GM19463 (cell line): ENCODE data around the gene DNAJC2.
"Not testable (repeated sequence)": the region's sequence is repeated elsewhere in the genome, so short reads cannot be mapped to it uniquely, and the experiment has no call there.

Experiments used
- ATAC-seq: cut with Tn5 transposase; IDR thresholded peaks from one replicate; pipeline ENCODE4 v1.9.1; 2021; ENCODE audit warnings: mild to moderate bottlenecking, moderate library complexity; ENCODE audit not compliant: unreplicated experiment

The DNAJC2 gene

DNA sequence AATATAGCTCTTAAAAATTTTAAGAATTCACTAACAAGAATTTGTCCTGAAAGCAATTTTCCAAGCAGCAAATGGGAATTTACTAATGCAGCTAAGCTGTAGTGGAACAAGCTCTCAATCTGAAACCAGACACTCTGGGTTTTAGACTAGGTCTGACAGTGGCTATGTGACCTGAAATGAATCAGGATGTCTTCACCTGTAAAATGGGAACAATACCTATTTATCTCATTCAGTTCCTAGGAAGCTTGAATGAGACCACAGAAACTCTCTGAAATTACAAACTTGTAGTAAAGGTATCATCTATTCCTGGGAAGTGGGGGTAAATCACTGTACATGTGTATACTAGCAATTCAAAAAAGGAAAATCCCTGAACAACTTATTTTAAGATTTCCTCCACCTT is 1.2 kb downstream of the DNAJC2 start:
- no peak for ATAC-seq

DNA sequence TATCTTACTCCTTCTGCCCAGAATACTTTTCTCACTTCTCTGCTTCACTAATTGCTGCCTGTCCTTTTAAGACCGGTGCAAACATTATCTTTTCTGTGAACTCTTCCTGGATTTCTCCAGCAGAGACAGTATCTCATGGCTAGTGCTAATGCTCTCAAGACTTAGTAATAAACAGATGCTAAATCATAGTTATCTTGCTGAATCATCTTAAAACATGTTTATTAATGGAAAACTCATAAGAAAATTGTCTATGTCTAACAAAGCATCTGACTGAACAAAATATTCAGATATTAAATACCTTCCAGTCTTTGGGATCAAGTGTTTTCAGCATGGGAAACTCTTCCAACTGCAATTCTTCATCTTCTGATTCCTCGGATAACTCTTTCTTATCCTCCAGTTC is 3.1 kb downstream of the DNAJC2 start:
- ATAC-seq = no peak

DNA sequence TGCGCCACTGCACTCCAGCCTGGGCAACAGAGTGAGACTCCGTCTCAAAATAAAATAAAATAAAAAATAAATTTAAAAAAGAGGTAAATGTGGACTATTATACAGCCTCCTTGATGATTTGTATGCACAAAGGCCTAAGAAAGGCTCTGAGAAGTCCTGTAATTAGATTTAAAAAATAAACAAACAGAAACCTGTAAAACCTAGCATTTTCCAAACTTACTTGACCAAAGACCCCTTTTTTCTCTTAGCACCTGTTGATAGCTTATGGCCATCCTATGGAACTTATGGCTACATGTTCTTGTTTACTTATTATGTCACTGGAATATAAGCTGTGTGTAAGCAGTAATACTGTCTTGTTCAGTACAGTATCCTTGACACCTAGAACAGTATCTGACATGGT is 5.7 kb downstream of the DNAJC2 start:
- no peak for ATAC-seq

DNA sequence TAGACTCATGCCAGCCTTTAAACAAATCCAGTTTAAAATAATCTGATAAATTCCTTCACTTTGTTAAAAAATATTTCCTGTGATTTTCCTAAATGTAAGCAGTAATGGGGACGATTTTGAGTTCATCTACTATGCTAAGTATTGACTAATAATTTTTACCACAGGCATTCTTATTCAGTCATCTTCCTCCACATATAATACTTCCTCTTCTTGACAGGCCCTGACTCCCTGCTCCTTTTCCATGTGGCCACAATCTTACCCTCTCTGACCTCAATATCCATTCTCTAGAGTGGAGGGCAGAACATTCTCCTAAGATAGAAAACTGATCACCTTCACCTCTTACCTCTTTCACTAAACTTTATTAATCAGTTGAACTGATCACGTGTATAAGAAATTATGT is 7.8 kb downstream of the DNAJC2 start:
- no peak for ATAC-seq

DNA sequence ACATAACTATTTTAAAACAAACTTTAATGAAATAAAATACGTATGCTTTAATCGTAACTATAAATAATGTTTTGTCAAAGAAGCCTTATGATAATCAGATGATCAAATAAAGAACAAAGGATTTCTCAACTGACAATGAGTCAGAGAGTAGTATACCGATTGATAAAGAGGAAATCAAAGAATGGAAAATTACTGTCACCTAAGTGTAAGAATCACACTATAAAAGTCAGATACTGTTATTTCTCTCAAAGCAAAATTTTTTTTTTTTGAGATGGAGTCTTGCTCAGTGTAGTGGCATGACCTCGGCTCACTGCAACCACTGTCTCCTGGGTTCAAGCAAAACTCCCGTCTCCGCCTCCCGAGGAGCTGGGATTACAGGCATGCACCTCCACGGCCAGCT is 18.8 kb downstream of the DNAJC2 start:
- no peak for ATAC-seq

DNA sequence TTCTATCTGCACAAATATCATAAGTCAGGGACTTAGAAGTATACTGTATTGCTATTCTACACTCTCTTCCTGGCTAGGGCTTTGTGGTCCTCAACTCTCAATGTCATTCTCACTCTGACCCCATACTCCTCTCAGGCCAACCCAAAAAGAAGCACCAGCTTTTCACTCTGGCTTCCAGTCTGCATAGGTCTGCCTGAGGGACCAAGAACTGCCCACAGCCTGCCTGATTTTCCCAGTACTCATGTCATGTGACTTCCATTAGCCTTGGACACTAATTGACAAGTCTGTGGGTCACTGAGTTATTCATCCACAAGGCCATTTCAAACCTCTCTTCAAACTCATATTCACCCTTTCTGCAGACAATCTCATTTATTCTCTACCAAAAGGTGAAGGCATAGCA is 27.6 kb downstream of the DNAJC2 start:
- ATAC-seq = no peak

DNA sequence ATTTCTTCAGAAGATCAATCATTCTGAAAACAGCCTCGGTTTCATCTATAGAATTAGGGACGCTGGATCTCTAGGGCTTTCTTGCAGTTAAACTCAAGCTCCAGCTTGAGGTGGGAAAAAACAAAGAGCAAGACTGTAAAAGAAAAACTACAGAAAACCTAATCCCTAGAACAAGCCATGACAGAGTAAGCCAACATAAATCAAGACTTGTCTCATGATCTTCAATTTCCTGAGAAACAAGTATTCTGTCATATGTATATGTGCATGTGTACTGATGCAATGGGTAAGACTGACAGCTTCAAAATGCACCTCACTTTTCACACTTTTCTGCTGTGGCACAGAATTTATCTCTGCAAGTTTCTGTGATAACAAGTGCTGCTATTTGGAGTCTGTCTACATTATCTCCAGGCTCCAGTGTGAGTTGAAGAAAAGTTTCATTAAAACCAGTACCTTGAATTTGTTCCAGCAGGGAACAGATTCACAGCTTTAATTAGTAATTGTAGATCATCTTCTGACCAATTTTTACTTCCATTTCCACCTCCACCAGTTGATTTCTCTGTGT is 28.1 kb downstream of the DNAJC2 start:
- ATAC-seq = no peak

DNA sequence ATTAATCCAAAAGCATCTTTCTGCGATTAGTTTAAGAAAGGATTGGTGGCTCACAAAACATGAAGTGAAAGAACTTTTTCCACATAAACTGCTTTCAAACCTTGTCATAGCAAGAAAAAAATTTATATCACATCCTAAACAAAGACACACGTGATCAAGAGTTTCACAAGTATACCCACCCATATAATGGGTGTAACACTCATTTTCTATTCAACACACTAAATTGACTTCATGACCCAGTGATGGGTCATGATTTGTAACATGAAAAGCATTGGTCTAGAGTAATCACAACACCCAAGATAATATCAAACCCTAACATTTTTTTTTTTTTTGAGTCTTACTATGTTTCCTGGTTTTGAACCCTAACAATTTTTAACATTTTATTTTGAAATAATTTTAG is 29.7 kb downstream of the DNAJC2 start:
- ATAC-seq = no peak

DNA sequence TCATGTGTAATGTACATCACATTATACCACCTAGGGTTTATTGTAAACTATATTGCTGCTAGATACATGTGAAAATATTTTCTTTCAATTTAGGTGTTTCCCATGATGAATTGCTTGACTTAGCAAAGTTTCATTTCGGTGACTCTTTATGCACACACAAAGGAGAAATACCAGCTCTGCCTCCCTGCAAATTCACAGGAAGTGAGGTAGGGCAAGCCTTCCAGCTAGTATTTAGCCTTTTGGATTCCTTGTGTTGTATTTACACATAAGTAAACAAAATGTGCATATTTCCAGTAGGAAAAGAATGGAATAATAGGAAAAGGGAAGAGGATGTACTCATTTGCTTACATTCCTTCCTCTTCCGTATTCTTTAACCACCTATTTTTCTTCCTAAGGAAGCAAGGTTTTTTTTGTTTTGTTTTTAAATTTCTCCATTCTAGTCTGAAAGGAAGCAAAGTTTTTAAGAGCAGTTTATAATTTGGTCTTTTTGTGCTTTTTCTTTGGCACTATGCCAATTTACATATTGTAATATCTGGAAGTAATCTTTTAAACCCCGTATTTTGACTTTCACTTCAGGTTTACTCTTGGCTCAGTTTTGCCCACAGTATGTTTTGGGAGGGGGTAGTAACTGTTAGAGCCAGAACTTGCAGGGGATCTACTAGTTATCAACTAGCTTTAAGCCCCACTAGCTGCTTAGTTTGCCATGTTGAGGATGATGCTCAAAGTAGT is 36.9 kb downstream of the DNAJC2 start:
- no peak for ATAC-seq

DNA sequence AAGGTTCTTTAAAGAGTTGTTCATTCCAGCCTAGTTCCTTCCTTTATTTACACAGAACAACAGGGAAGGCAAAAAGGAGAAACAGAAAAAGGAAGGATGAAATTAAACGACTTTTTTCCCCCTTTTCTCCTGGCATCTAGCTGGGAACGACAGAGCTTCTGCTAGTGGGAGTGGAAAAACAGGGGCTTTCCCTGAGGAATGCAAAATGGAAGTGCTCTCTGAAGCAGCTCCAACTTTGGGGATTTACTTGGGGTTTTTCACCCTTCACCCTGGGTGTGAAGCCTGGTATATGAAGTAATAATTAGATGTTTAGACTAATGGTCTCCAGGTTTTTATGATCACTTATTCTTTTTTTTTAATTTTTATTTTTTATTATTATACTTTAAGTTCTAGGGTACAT is 43.1 kb downstream of the DNAJC2 start:
- ATAC-seq = no peak

DNA sequence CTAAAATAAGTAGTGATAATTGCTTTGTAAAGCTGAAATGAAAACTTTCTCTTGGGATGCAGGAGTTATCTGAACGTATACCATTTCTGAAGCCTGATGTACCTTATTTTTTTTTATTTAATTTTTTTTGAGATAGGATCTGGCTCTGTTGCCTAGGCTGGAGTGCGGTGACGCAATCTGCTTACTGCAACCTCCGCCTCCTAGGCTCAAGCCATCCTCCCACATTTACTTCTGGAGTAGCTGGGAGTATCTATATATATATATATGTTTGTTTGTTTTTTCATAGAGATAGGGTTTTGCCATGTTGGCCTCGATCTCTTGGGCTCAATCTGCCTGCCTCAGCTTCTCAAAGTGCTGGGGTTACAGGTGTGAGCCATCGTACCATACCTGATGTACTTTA is 44.9 kb downstream of the DNAJC2 start:
- ATAC-seq = no peak

DNA sequence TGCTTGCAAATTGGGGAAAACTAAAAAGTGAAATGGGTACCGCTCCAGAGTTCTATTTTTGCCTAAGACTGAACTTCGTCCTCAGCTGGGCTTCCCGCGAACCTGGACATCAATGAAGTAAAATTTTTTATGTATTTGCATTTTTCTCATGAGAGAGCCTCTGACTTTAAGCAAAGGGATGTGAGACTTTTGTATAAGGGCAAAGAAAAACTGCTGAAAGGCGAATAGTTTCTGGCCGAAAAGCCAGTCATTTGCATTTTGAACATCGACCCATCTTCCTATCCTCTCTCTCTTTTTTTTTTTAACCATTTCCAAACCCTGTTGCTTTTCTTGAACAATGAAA is 46.8 kb downstream of the DNAJC2 start:
- peak; percentile 9 for ATAC-seq

DNA sequence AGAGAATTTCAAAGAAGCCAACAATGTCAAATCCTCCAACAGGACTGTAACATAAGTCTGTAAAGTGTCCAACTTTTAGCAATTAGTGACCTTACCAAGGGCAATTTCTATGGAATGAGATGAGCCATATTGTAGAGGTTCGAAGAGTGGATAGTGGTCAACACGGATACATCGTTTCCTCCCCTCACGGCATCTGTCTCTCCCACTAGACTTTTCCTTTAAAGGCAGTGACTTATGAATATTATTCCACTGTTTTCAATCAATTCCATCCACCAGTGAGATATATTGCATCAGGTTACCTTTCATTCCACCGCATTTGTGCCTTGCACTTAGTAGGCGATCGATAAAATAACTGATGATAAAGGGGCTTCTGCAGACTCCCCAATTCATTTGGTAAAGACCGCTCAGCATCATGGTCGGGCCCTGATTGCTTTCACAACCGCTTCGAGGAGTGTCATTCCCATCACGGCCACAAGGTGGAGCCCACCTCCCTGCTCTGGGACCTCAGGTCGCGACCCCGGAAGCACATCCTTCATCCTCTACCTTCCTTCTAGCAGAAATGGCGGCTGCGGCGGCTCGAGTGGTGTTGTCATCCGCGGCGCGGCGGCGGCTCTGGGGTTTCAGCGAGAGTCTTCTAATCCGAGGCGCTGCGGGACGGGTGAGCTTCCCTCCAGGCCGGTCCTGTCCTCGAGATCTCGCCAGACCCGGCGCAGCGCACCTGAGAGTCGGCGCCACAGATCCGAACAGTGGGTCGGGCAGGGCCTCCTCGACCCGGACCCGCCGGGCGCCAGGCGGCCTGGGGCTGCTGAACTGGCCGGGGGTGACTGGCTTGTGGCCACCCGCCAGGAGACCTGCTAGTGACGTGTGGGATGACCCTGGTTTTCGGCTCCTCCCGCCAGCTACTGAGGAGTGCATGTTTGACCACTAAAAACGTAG is 47.4 kb downstream of the DNAJC2 start, which contains the start of gene PMPCB:
TSS of gene PMPCB (plus strand) at position 535 of the 936 bp plus-strand sequence. CDS start at position 560, 25 bp downstream.
- ATAC-seq = peak; percentile 92

DNA sequence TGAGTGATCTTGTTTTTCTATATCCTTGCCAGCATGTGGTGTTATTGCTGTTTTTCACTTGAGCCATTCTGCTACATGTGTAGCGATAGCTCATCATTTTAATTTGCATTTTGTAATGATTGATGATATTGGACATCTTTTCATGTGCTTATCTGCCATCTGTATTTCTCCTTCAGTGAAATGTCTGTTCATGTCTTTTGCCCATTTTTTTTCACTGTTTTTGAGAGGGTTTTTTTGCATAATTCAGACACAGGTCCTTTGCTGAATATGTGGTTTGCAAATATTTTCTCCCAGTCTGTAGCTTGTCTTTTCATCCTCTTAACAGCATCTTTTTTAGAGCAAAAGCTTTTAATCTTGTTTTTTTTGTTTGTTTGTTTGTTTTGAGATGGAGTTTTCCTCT is 51.0 kb downstream of the DNAJC2 start:
- no peak for ATAC-seq

DNA sequence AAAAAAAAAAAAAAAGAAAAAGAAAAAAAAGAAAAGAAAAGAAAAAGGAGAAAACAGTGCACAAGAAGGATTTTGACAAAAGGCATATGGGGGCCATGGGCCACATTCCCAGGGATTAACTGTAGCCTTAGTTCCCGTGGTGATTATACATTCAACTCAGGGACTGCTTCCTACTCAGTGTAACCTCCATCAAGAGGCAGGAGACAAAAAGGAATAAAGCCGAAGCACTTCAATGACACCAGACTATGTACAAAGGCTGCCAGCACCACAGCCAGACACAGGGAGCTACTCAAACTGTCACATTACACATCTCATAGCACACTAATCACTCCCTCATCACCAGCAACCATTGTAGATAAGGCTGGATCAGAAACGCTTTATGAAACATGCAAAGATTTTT is 52.4 kb downstream of the DNAJC2 start:
- no peak for ATAC-seq

DNA sequence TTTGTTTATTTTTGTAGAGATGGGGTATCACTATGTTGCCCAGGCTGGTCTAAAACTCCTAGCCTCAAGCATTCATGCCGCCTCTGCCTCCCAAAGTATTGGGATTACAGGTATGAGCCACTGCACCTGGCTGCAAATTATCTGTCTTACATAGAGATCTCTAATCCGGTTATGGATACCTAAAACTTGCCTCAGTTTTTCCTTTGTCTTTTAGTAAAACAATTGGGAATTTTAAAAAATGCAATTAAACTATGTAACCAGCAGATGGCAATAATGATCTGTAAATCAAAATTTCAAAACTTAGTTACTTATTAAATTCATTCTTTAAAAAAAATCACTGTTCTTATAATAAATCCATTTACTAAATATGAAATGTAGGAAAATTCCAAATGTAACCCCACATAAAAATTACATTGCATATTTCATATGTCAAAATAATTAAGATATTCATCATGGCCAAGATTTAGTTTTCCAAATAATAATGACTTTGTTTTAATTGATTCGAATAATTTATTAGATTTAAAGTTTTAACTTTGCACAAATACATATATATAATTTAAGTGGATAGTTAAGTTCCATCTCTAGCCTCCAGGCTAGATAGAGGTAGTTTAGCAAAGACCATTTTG is 61.7 kb downstream of the DNAJC2 start:
- ATAC-seq = not testable (repeated sequence)

DNA sequence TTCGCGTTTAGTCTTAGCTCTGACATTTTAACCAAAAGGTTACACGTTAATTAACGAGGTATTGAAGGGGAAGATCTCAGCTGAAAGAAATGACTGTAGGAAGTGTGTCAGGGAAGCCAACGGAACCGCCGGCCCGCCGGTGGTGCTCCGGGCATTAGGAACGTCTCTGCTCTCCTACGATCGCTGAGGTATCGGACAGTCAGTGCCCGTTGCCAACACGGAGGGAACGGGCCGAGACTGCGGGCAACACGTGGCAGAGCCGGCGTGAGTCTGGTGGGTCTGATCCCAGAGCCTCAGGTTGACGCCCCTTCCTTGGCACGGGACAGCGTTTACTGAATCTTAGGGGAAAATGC is 63.8 kb downstream of the DNAJC2 start:
- not testable (repeated sequence) for ATAC-seq

DNA sequence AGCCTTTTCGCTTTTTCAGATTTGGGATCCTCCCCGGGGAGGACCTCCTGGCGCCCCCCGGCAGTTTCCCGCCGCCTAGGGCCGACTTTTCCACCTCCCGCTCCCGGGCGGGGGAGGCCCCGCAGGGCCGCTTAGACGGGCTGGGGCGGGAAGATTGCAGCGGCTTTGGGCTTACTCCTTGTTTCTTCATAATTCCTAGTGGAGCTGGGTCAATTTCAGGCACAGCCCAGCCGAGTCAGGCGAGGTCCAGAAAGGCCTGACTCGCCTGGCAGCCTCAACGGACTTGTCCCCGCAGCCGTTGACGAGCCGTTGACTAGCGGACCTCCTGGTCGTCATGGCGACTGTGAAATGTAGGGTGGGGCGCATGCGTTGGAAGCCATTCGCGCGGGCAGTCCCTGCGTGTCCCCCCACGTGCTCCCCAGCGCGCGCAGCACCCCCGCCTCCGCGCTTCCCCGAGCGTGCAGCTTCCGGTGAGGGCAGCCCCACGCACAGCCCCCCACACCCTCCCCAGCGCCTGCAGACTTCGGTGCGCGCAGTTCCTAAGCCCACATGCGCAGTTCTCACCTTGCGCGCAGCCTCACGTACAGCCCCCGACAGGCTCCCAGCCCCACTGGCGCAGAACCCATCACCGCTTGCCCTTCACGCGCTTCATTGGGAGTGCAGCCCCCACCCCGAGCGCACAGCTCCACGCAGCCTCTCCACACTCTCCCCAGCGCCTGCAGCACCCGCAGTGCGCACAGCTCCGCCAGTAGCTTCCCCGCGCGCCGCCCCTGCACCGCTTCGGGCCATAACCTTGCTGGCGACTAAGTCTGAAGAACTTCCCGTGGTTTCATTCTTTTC is 64.4 kb downstream of the DNAJC2 start:
- ATAC-seq = peak; percentile 87

DNA sequence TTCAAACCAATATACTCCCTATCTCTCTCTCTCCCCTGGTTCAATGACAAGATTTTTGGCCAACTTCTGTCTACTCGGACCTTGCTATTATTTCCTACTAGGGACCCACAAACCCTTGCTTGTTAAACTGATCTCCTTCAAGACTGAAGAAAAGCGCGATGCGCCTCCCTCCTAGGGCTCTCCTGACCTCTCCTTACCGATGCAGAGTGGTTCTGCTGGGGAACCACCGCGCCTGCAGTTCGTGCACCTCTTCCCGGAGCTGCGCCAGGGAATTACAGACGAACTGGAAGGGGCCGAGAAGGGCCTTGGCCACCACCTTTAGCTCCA is 65.0 kb downstream of the DNAJC2 start:
- peak; percentile 38 for ATAC-seq

DNA sequence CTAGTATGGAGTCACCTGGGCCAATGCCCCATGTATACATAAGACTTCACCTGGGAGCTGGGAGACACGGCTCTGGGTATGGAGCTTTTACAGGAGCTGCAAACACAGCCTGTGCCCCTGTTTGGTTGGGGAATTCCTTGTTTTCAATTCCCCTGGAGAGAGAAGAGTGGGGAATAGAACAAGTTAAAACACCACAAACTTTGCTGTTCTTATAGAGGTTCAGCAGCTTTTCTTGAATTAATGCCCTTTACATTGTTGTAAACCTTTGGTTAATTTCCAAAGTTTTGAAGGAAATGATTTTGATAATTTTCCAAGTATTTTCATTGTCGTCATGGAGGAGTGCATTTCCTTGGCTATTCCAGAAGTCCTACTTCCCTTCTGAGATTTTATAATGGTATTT is 66.4 kb downstream of the DNAJC2 start:
- ATAC-seq = not testable (repeated sequence)

DNA sequence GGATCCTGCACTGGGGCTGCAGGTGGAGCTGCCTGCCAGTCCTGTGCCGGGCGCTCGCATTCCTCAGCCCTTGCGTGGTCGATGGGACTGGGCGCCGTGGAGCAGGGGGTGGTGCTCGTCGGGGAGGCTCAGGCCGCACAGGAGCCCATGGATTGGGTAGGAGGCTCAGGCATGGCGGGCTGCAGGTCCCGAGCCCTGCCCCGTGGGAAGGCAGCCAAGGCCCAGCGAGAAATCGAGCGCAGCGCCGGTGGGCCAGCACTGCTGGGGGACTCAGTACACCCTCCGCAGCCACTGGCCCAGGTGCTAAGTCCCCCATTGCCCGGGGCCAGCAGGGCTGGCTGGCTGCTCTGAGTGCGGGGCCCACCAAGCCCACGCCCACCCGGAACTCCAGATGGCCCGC is 69.7 kb downstream of the DNAJC2 start:
- not testable (repeated sequence) for ATAC-seq
